Colonic mucosa (tissue), 4 donors: ENCODE measurements around the gene FOSB. TPM values are rescaled to one million over a fixed set of nuclear protein-coding genes. Genes with fewer than 3 reads are reported as not detected.

Experiments
- DNase-seq: peaks from one replicate; pipeline ENCODE4 v3.0.0-alpha.2; 2020
- H3K27ac ChIP-seq: fragments of 200-600 bp; one replicate; pipeline ENCODE4 v1.8.0; 2021
- H3K27me3 ChIP-seq: fragments of 200-600 bp; one replicate; pipeline ENCODE4 v1.8.0; 2021
- H3K36me3 ChIP-seq: fragments of 200-600 bp; one replicate; pipeline ENCODE4 v1.8.0; 2021
- H3K4me1 ChIP-seq: fragments of 200-600 bp; one replicate; pipeline ENCODE4 v1.8.0; 2021; ENCODE audit warnings: mild to moderate bottlenecking
- H3K4me3 ChIP-seq: fragments of 200-600 bp; one replicate; pipeline ENCODE4 v1.8.0; 2021
- H3K9ac ChIP-seq, 2 donors: one replicate each; pipeline ENCODE4 v1.7.0; 2013; ENCODE audit warnings: control low read depth in 2 of 2, low read depth in 2 of 2, low read length in 2 of 2
- H3K9me3 ChIP-seq: fragments of 200-600 bp; one replicate; pipeline ENCODE4 v1.8.0; 2021
- CTCF ChIP-seq: fragments of 200-600 bp; IDR thresholded peaks from one replicate; pipeline ENCODE4 v1.8.0; 2022; ENCODE audit warnings: antibody characterized with exemption, mild to moderate bottlenecking
- intact Hi-C: fragments of 100-400 bp; cut with DNase I; formaldehyde crosslinking; loops from one replicate; pipeline ENCODE4 v1.14.1; 2022
- total RNA-seq, 2 donors: library from RNA; stranded (reverse); fragmentation: NEBNext Ultra II Directional in 1 of 2; extraction: Animal tissue kit (Norgen Biotek cat#: 25700) in 1 of 2; gene quantifications; one replicate each; pipeline ENCODE4 v1.2.1, GENCODE V29; 2021
- donor health status: healthy.
- donor health status: DM: no; HTN: no; CAD: no.
- donor health status: DM: no; HTN: no; CAD: no.

The FOSB gene
- total RNA-seq, 2 donors from 2014 or later: 1.5 to 3.4 TPM

DNA sequence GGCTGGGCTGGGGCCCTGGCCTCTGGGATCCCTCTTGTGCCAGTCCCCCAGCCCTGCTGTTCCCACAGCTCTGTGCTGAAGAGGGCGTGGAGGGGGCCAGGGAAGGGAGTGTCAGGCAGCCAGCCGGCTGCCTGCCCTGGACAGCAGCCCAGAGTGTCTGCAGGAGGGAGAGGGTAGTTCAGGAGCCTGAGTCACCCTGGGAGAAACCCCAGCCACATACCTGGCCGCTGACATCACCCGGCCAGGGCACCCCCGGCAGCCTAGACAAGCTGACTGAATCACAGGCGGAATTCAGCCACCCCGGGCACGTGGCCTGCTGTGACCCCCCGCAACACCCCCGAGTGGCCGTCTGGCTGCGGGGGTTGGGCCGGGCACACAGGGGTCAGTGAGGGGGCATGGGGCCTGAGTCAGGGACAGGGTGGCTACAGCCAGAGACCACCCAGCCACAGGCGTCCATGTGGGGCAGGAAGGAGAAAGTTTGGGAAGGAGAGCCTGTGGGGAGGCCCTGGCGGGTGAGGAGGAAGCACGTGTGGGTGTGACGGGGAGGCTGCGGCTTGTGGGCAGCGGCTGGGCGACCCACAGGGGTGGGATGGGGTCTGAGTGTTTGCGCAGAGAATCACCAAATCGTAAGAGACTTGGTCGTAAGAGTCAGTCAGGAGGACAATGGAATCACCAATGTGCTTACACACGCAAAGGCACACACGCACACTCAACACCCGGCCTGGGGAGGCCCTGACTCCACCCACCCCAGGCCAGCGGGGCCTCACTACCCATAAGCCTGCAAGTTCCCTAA lies 11.9 kb upstream of the FOSB start:
- Histone ChIP-seq H3K4me3 (no peak overlapping the region), H3K27ac (peak overlapping the region; percentile 55), H3K27me3 (no peaks in the 10 kb centered on the region), H3K4me1 (peaks cover 8% of the 10 kb centered on the region), H3K36me3 (no peaks in the 10 kb centered on the region), H3K9ac (peak overlapping the region; percentile 68 to 88), H3K9me3 (no peaks in the 10 kb centered on the region)
- DNase-seq: peak; percentile 91
- intact Hi-C loops: no loop called here
- TF ChIP-seq CTCF: no peak

DNA sequence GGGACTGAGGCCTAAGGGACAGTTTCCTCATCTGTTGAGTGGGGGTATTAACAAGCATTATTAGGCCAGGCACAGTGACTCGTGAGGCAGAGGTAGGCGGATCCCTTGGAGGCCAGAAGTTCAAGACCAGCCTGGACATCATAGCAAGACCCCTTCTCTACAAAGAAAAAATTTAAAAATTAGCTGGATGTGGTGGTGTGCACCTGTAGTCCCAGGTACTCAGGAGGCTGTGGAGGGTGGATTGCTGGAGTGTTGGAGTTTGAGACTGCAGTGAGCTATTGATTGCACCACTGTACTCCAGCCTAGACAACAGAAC lies 11.3 kb upstream of the FOSB start:
- peaks cover 8% of the 10 kb centered on the region for H3K4me1 ChIP-seq
- no peaks in the 10 kb centered on the region for H3K36me3 ChIP-seq
- no peaks in the 10 kb centered on the region for H3K27me3 ChIP-seq
- H3K4me3 ChIP-seq: no peak overlapping the region
- peak overlapping the region; percentile 55 for H3K27ac ChIP-seq
- TF ChIP-seq CTCF: no peak
- peak overlapping the region; percentile 68 to 88 for H3K9ac ChIP-seq
- H3K9me3 ChIP-seq: no peaks in the 10 kb centered on the region
- intact Hi-C loops: no loop called here
- DNase-seq: no peak

- H3K4me1 ChIP-seq: peaks cover 8% of the 10 kb centered on the region
- H3K9me3 ChIP-seq: no peaks in the 10 kb centered on the region
- no peak overlapping the region for H3K27ac ChIP-seq
- no peak overlapping the region for H3K9ac ChIP-seq
- intact Hi-C loops: no loop called here
- no peaks in the 10 kb centered on the region for H3K27me3 ChIP-seq
- H3K4me3 ChIP-seq: no peak overlapping the region
- no peaks in the 10 kb centered on the region for H3K36me3 ChIP-seq
- peak; percentile 16 for DNase-seq
- TF ChIP-seq CTCF: no peak
Observed at GRCh38 chr19:45457776-45458175, 10.0 kb upstream of the FOSB start.

GRCh38 chr19:45460807-45461347 lies 6.9 kb upstream of the FOSB start:
- Histone ChIP-seq H3K4me1 (peaks cover 3% of the 10 kb centered on the region), H3K36me3 (no peaks in the 10 kb centered on the region), H3K27ac (no peak overlapping the region), H3K9me3 (no peaks in the 10 kb centered on the region), H3K4me3 (no peak overlapping the region), H3K27me3 (no peaks in the 10 kb centered on the region), H3K9ac (no peak overlapping the region)
- no peak for TF ChIP-seq CTCF
- no peak for DNase-seq
- intact Hi-C loops: no loop called here

GRCh38 chr19:45462174-45462573 lies 5.6 kb upstream of the FOSB start:
- H3K4me3 ChIP-seq: no peak overlapping the region
- no peaks in the 10 kb centered on the region for H3K27me3 ChIP-seq
- no peaks in the 10 kb centered on the region for H3K36me3 ChIP-seq
- H3K9ac ChIP-seq: no peak overlapping the region
- TF ChIP-seq CTCF: no peak
- intact Hi-C loops: no loop called here
- H3K4me1 ChIP-seq: peaks cover 3% of the 10 kb centered on the region
- H3K27ac ChIP-seq: no peak overlapping the region
- H3K9me3 ChIP-seq: no peaks in the 10 kb centered on the region
- no peak for DNase-seq
